Measurements from ENCODE around the gene KIF6.

Gene KIF6

GRCh38 chr6:39432330-39433025 lies 292.7 kb downstream of the KIF6 start:
- H3K27ac Mint-ChIP-seq: no peak overlapping the region
- DNase-seq: no peak
- no peak for ATAC-seq
- no peak overlapping the region for H3K4me3 Mint-ChIP-seq
- H3K9me3 Mint-ChIP-seq: no peaks in the 10 kb centered on the region
- H3K4me1 Mint-ChIP-seq: peaks cover 5% of the 10 kb centered on the region
- H3K27me3 Mint-ChIP-seq: peaks cover 17% of the 10 kb centered on the region

- H3K9me3 Mint-ChIP-seq: no peaks in the 10 kb centered on the region
- ATAC-seq (no peak), DNase-seq (no peak)
- no peak overlapping the region for H3K27ac Mint-ChIP-seq
- no peak overlapping the region for H3K4me3 Mint-ChIP-seq
- H3K27me3 Mint-ChIP-seq: peaks cover 9% of the 10 kb centered on the region
- H3K4me1 Mint-ChIP-seq: peaks cover 5% of the 10 kb centered on the region
Measured at GRCh38 chr6:39430871-39431523, 294.2 kb downstream of the KIF6 start.

GRCh38 chr6:39430446-39430845 lies 294.8 kb downstream of the KIF6 start:
- DNase-seq: no peak
- peaks cover 5% of the 10 kb centered on the region for H3K4me1 Mint-ChIP-seq
- peaks cover 7% of the 10 kb centered on the region for H3K27me3 Mint-ChIP-seq
- ATAC-seq: no peak
- H3K4me3 Mint-ChIP-seq: no peak overlapping the region
- no peak overlapping the region for H3K27ac Mint-ChIP-seq
- H3K9me3 Mint-ChIP-seq: no peaks in the 10 kb centered on the region

DNA sequence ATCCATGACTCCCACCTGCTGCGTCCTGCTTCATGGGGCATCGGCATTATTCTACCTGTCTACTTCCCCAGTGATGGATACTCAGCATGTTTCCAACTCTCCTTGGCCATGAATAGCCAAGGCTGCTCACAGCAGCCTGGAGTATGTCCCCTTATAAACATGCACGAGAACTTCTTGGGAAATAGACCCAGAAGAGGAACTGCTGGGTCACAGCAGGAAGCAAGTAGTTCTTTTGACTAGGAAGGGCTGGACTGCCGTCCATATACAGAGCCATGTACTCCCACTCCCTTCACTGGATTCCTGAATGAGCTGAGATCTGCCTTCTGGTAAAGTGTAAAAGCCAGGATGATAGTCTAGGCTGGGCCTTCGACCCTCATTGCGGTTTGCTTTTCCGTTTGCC lies 296.4 kb downstream of the KIF6 start:
- H3K4me3 Mint-ChIP-seq: no peak overlapping the region
- DNase-seq (no peak), ATAC-seq (no peak)
- H3K27me3 Mint-ChIP-seq: peaks cover 7% of the 10 kb centered on the region
- H3K9me3 Mint-ChIP-seq: no peaks in the 10 kb centered on the region
- H3K4me1 Mint-ChIP-seq: peaks cover 5% of the 10 kb centered on the region
- no peak overlapping the region for H3K27ac Mint-ChIP-seq

- Mint-ChIP-seq H3K27me3 (peaks cover 7% of the 10 kb centered on the region), H3K4me3 (no peak overlapping the region), H3K4me1 (peaks cover 5% of the 10 kb centered on the region), H3K27ac (no peak overlapping the region), H3K9me3 (no peaks in the 10 kb centered on the region)
- ATAC-seq: no peak
- no peak for DNase-seq
Measured at GRCh38 chr6:39428152-39428551, 297.1 kb downstream of the KIF6 start.

DNA sequence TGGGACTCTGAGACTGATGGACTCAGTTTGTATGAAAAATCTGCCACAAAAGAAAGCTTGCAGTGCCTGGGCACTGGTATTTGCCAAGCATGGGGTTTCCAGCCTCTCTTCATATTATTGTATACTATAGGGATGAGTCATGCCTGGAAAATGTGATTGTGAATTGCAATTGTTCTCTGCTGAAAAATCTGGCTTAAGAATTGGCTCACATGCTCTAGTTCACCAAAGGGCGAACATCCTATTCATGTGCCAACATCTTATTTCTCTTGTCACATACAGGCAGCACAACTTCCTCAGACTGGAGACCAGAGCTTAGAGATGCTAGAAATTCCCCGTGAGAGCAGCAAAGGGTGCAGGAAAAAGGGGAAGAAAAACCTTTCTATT lies 299.1 kb downstream of the KIF6 start:
- DNase-seq (no peak), ATAC-seq (peak; percentile 23)
- no peak overlapping the region for H3K4me3 Mint-ChIP-seq
- H3K4me1 Mint-ChIP-seq: no peaks in the 10 kb centered on the region
- no peaks in the 10 kb centered on the region for H3K27me3 Mint-ChIP-seq
- H3K27ac Mint-ChIP-seq: no peak overlapping the region
- H3K9me3 Mint-ChIP-seq: no peaks in the 10 kb centered on the region

- ATAC-seq (no peak), DNase-seq (no peak)
- Mint-ChIP-seq H3K27me3 (no peaks in the 10 kb centered on the region), H3K4me3 (no peak overlapping the region), H3K27ac (no peak overlapping the region), H3K4me1 (no peaks in the 10 kb centered on the region), H3K9me3 (no peaks in the 10 kb centered on the region)
Measured at GRCh38 chr6:39425346-39426072, 299.7 kb downstream of the KIF6 start.

- DNase-seq (no peak), ATAC-seq (no peak)
- H3K27ac Mint-ChIP-seq: no peak overlapping the region
- no peaks in the 10 kb centered on the region for H3K4me1 Mint-ChIP-seq
- H3K4me3 Mint-ChIP-seq: no peak overlapping the region
- H3K9me3 Mint-ChIP-seq: no peaks in the 10 kb centered on the region
- H3K27me3 Mint-ChIP-seq: no peaks in the 10 kb centered on the region
Measured at GRCh38 chr6:39424831-39425230, 300.4 kb downstream of the KIF6 start.

GRCh38 chr6:39422238-39422637 lies 303.0 kb downstream of the KIF6 start:
- ATAC-seq (no peak), DNase-seq (no peak)
- Mint-ChIP-seq H3K27me3 (no peaks in the 10 kb centered on the region), H3K4me1 (no peaks in the 10 kb centered on the region), H3K27ac (no peak overlapping the region), H3K9me3 (no peaks in the 10 kb centered on the region), H3K4me3 (no peak overlapping the region)

GRCh38 chr6:39421383-39422225 lies 303.6 kb downstream of the KIF6 start:
- ATAC-seq: no peak
- H3K9me3 Mint-ChIP-seq: no peaks in the 10 kb centered on the region

GRCh38 chr6:39420300-39421265 lies 304.6 kb downstream of the KIF6 start:
- ATAC-seq: no peak
- H3K27ac Mint-ChIP-seq: no peak overlapping the region

More at GRCh38 chr6:39421383-39422225, 303.6 kb downstream of the KIF6 start:
- no peak for DNase-seq
- Mint-ChIP-seq H3K4me1 (no peaks in the 10 kb centered on the region), H3K4me3 (no peak overlapping the region), H3K27ac (peak overlapping the region in 1 of 2 donors; percentile 52), H3K27me3 (no peaks in the 10 kb centered on the region)

GRCh38 chr6:39419607-39420006 lies 305.6 kb downstream of the KIF6 start:
- Mint-ChIP-seq H3K4me3 (no peak overlapping the region), H3K9me3 (no peaks in the 10 kb centered on the region), H3K4me1 (no peaks in the 10 kb centered on the region), H3K27me3 (no peaks in the 10 kb centered on the region), H3K27ac (no peak overlapping the region)
- ATAC-seq: no peak
- no peak for DNase-seq

More at GRCh38 chr6:39420300-39421265, 304.6 kb downstream of the KIF6 start:
- DNase-seq: no peak
- no peaks in the 10 kb centered on the region for H3K27me3 Mint-ChIP-seq
- no peak overlapping the region for H3K4me3 Mint-ChIP-seq
- H3K4me1 Mint-ChIP-seq: no peaks in the 10 kb centered on the region
- no peaks in the 10 kb centered on the region for H3K9me3 Mint-ChIP-seq

GRCh38 chr6:39417440-39417839 lies 307.8 kb downstream of the KIF6 start:
- Mint-ChIP-seq H3K27me3 (no peaks in the 10 kb centered on the region), H3K9me3 (no peaks in the 10 kb centered on the region), H3K4me1 (no peaks in the 10 kb centered on the region), H3K27ac (no peak overlapping the region), H3K4me3 (no peak overlapping the region)
- DNase-seq: no peak
- ATAC-seq: no peak

GRCh38 chr6:39416728-39417127 lies 308.5 kb downstream of the KIF6 start:
- ATAC-seq: no peak
- DNase-seq: no peak
- Mint-ChIP-seq H3K27me3 (no peaks in the 10 kb centered on the region), H3K9me3 (no peaks in the 10 kb centered on the region), H3K4me1 (no peaks in the 10 kb centered on the region), H3K27ac (no peak overlapping the region), H3K4me3 (no peak overlapping the region)

All from stimulated activated naive CD8-positive, alpha-beta T cell treated with anti-CD3 and anti-CD28 coated beads, Interleukin-15, amount 100 ng/mL, for 72 hours (primary cell).